GM12891 (cell line): ENCODE measurements around the gene CKMT1B.
"Not testable (repeated sequence)": the region's sequence is repeated elsewhere in the genome, so short reads cannot be mapped to it uniquely, and the experiment has no call there.

Experiments used
- POLR2A ChIP-seq: IDR thresholded peaks from 2 replicates; pipeline ENCODE4 v1.6.1; 2011; ENCODE audit warnings: low read depth, low read length, control low read depth
- POLR2AphosphoS5 ChIP-seq: IDR thresholded peaks from 2 replicates; pipeline ENCODE4 v1.6.1; 2011; ENCODE audit warnings: low read depth, low read length, control low read depth
- SPI1 ChIP-seq: IDR thresholded peaks from 2 replicates; pipeline ENCODE4 v1.6.1; 2011; ENCODE audit warnings: low read depth, low read length, control low read depth
- TAF1 ChIP-seq: IDR thresholded peaks from 2 replicates; pipeline ENCODE4 v1.6.1; 2011; ENCODE audit warnings: low read depth, low read length, control low read depth

- not testable (repeated sequence) for TF ChIP-seq POLR2A, POLR2AphosphoS5, TAF1, SPI1
Measured at GRCh38 chr15:43626937-43627336, 33.1 kb downstream of the CKMT1B start.
